Endothelial cell of umbilical vein (primary cell): ENCODE results near the gene GALK2. TPM values are rescaled to one million over a fixed set of nuclear protein-coding genes. Genes with fewer than 3 reads are reported as not detected.

Experiments
- BruUV-seq: library from RNA; stranded (reverse); fragments of 400-500 nt; replicated peaks from 2 replicates; lab custom pipeline; 2021; lab: Mats Ljungman, UMichigan
- CTCF ChIA-PET: fragments of 300-600, 350-600 bp; sonication (Branson Sonifier 250); formaldehyde crosslinking; loops from one replicate; lab custom pipeline; 2021; ENCODE audit warnings: antibody characterized with exemption, inconsistent platforms; lab: Charles Lee
- POLR2A ChIA-PET: fragments of 300-600, 350-600 bp; sonication (Branson Sonifier 250); formaldehyde crosslinking; loops from one replicate; lab custom pipeline; 2021; ENCODE audit warnings: antibody characterized with exemption, inconsistent platforms; lab: Charles Lee
- DNase-seq: peaks from one replicate; pipeline ENCODE4 v3.0.0-alpha.2; 2011; ENCODE audit warnings: low read depth, low spot score
- FAIRE-seq: peaks from 2 replicates; lab custom pipeline; 2011; peaks lifted over from hg19 to GRCh38; lab: Jason Lieb, UNC
- H2AFZ ChIP-seq: 2 replicates; pipeline ENCODE4 v1.6.0; 2012; ENCODE audit warnings: low read depth, low read length, control low read depth, inconsistent platforms
- H3K27ac ChIP-seq: 2 replicates; pipeline ENCODE4 v1.5.1; 2011; ENCODE audit warnings: low read depth, mild to moderate bottlenecking, control low read depth, low read length, moderate library complexity; ENCODE audit not compliant: insufficient read depth
- H3K27me3 ChIP-seq, 2 experiments: 2 replicates each; pipeline versions ENCODE4 v1.6.0 to v1.6.1; 2011; ENCODE audit warnings: low read length in 2 of 2, mixed read lengths in 1 of 2; ENCODE audit not compliant: control insufficient read depth in 2 of 2, insufficient read depth in 2 of 2
- H3K36me3 ChIP-seq, 2 experiments: 2 replicates in 1 of 2; 3 replicates in 1 of 2; pipeline ENCODE4 v1.5.1; 2011; ENCODE audit warnings: low read length in 2 of 2, mild to moderate bottlenecking in 1 of 2, moderate library complexity in 1 of 2; ENCODE audit not compliant: control insufficient read depth in 2 of 2, insufficient read depth in 2 of 2; ENCODE audit errors: extremely low read depth in 1 of 2
- H3K4me1 ChIP-seq: 3 replicates; pipeline ENCODE4 v1.5.1; 2011; ENCODE audit warnings: mild to moderate bottlenecking, low read length; ENCODE audit not compliant: control insufficient read depth, insufficient read depth; ENCODE audit errors: extremely low read depth
- H3K4me2 ChIP-seq: 2 replicates; pipeline ENCODE4 v1.6.1; 2011; ENCODE audit warnings: low read length, control low read depth, mixed read lengths; ENCODE audit not compliant: insufficient read depth
- H3K4me3 ChIP-seq, 3 experiments: fragments of 200-600 bp in 1 of 3; sonication (generic), shearing (Covaris generic) in 1 of 3; replicated peaks in 1 of 3; 2 replicates each; pipeline ENCODE4 v1.5.1; 2011 to 2016; ENCODE audit warnings: control low read depth in 3 of 3, low read length in 3 of 3, mild to moderate bottlenecking in 2 of 3, inconsistent platforms in 1 of 3, low read depth in 1 of 3, moderate library complexity in 1 of 3; ENCODE audit not compliant: insufficient read depth in 1 of 3
- H3K79me2 ChIP-seq: 2 replicates; pipeline ENCODE4 v1.6.0; 2012; ENCODE audit warnings: low read length, inconsistent platforms; ENCODE audit not compliant: control insufficient read depth, insufficient read depth
- H3K9ac ChIP-seq: replicated peaks from 2 replicates; pipeline ENCODE3; 2011; ENCODE audit warnings: low read length, control low read depth; ENCODE audit not compliant: insufficient read depth; ENCODE audit errors: extremely low read depth
- H3K9me1 ChIP-seq: replicated peaks from 3 replicates; pipeline ENCODE4 v1.6.0; 2011; ENCODE audit warnings: mild to moderate bottlenecking, low read length; ENCODE audit not compliant: control insufficient read depth, insufficient read depth; ENCODE audit errors: extremely low read depth
- H3K9me3 ChIP-seq: replicated peaks from 2 replicates; pipeline ENCODE4 v1.5.1; 2012; ENCODE audit warnings: low read length, inconsistent platforms; ENCODE audit not compliant: control insufficient read depth, insufficient read depth
- H4K20me1 ChIP-seq: replicated peaks from 2 replicates; pipeline ENCODE3; 2011; ENCODE audit warnings: mild to moderate bottlenecking, low read length; ENCODE audit not compliant: control insufficient read depth, insufficient read depth; ENCODE audit errors: extremely low read depth
- EZH2 ChIP-seq: IDR thresholded peaks from 2 replicates; pipeline ENCODE4 v1.6.1; 2012; ENCODE audit warnings: borderline replicate concordance, low read depth, mild to moderate bottlenecking, moderate library complexity, low read length, inconsistent platforms; ENCODE audit not compliant: severe bottlenecking
- FOS ChIP-seq: IDR thresholded peaks from 2 replicates; pipeline ENCODE4 v1.6.1; 2011; ENCODE audit warnings: mild to moderate bottlenecking, low read length, moderate library complexity, borderline replicate concordance; ENCODE audit not compliant: insufficient read depth
- GATA2 ChIP-seq: IDR thresholded peaks from 2 replicates; pipeline ENCODE4 v1.7.0; 2011; ENCODE audit warnings: low read depth, mild to moderate bottlenecking, moderate library complexity, mixed read lengths, low read length; ENCODE audit not compliant: insufficient read length, insufficient read depth
- JUN ChIP-seq: IDR thresholded peaks from 2 replicates; pipeline ENCODE4 v1.6.1; 2011; ENCODE audit warnings: borderline replicate concordance, low read depth; ENCODE audit not compliant: insufficient read length, insufficient read depth
- MYC ChIP-seq: IDR thresholded peaks from one replicate; pipeline ENCODE4 v1.6.1; 2011; ENCODE audit warnings: mild to moderate bottlenecking, low read depth, low read length
- POLR2A ChIP-seq: IDR thresholded peaks from 2 replicates; pipeline ENCODE4 v1.6.1; 2012; ENCODE audit warnings: low read depth, mild to moderate bottlenecking, control low read depth, low read length
- POLR2AphosphoS5 ChIP-seq: IDR thresholded peaks from 2 replicates; pipeline ENCODE4 v1.6.1; 2012; ENCODE audit warnings: low read depth, mild to moderate bottlenecking, control low read depth, low read length, moderate library complexity; ENCODE audit not compliant: insufficient read depth
- dilution Hi-C: fragments of 300-500 bp; cut with MboI; formaldehyde crosslinking; loops from one replicate; pipeline ENCODE4 v1.15.0; 2019; ENCODE audit warnings: low sequenced_read_pairs; ENCODE audit not compliant: extremely low pct_ligation_motif_present
- intact Hi-C: fragments of 100-400 bp; cut with micrococcal nuclease; formaldehyde crosslinking; loops from one replicate; pipeline ENCODE4 v1.10.0; 2022
- polyA plus RNA-seq, 4 experiments: library from polyadenylated mRNA; depleted of rRNA in 3 of 4; stranded (reverse) in 3 of 4; unstranded in 1 of 4; fragments of >200 nt; gene quantifications; 2 replicates each; pipeline versions ENCODE4 v1.2.1 to v1.2.3, GENCODE V29; 2011 to 2012; ENCODE audit warnings: missing spikeins in 1 of 4
- total RNA-seq: library from RNA; stranded (reverse); gene quantifications from 2 replicates; pipeline ENCODE4 v1.2.3, GENCODE V29; 2021
- TF ChIP-seq, protein P1 (sequence below): IDR thresholded peaks from 2 replicates; pipeline ENCODE4 v1.6.1; 2011; ENCODE audit not compliant: insufficient read depth, insufficient read length
- TF ChIP-seq, protein P2 (sequence below), 2 donors: IDR thresholded peaks; 1 replicate in 1 of 2; 2 replicates in 1 of 2; pipeline ENCODE4 v1.5.1; 2011; ENCODE audit warnings: low read length in 2 of 2, mild to moderate bottlenecking in 2 of 2, moderate library complexity in 2 of 2, control low read depth in 1 of 2, inconsistent platforms in 1 of 2, low read depth in 1 of 2; ENCODE audit not compliant: insufficient read depth in 1 of 2; ENCODE audit errors: extremely low read depth in 1 of 2

Gene GALK2
- total and polyA plus RNA-seq, 2 donors (not counting 3 experiments of a cell fraction or from before 2014, with no cell fraction given), result 19.9 to 31.3 TPM

DNA sequence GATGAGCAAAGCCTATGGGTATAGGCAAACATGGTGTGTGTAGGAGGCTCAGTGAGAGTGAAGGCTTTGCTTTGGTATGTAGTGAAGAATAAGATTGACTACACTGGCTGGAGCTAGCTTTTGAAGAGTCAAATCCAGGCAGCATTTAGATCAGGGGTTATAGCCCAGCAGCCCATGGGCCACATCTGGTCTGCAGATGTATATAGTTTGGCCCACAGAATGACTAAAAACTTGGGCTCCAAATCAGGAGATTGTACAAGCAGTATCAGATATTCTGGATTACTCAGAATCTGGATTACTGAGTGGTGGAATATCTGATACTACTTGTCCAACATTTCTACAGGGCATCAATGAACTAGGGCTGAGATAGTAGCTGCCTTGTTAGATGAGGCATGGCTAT lies 160.1 kb downstream of the GALK2 start:
- CTCF ChIA-PET, result no interaction called here

DNA sequence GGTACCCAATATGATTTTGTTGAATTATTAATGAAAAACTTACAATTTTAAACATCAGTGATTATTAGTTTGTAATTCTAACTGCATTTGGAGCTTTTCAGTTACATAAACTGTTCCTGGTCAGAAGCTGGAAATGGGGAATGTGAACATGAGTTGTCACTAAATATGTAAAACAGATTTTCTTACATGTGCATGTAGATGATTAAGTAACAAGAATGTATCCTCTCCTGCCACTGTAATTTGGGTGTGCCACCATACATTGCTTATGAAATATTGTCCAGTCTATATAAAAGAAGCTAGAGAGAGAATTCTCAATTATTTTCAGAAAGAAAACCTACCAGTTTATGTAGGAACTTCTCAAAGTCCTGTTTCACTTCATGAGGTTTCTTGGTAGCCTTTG lies 161.4 kb downstream of the GALK2 start:
- DNase-seq, result no peak
- ChIA-PET CTCF (no interaction called here), POLR2A (no interaction called here)
- H3K9me3 ChIP-seq, result no peaks in the 10 kb centered on the region
- H3K9ac ChIP-seq, result no peak overlapping the region
- no peaks in the 10 kb centered on the region for H4K20me1 ChIP-seq
- H3K4me1 ChIP-seq, result no peaks in the 10 kb centered on the region
- H3K36me3 ChIP-seq, result peaks cover 0 to 2% of the 10 kb centered on the region in 2 experiments
- H3K9me1 ChIP-seq, result no peaks in the 10 kb centered on the region
- no peak overlapping the region for H3K4me3 ChIP-seq
- TF ChIP-seq GATA2, result no peak
- no peak for TF ChIP-seq MYC
- TF ChIP-seq, protein P1, sequence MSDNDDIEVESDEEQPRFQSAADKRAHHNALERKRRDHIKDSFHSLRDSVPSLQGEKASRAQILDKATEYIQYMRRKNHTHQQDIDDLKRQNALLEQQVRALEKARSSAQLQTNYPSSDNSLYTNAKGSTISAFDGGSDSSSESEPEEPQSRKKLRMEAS, result no peak
- no peak for TF ChIP-seq POLR2AphosphoS5
- no peak for TF ChIP-seq JUN
- no peak for TF ChIP-seq EZH2
- no peak for TF ChIP-seq POLR2A
- TF ChIP-seq, protein P2, sequence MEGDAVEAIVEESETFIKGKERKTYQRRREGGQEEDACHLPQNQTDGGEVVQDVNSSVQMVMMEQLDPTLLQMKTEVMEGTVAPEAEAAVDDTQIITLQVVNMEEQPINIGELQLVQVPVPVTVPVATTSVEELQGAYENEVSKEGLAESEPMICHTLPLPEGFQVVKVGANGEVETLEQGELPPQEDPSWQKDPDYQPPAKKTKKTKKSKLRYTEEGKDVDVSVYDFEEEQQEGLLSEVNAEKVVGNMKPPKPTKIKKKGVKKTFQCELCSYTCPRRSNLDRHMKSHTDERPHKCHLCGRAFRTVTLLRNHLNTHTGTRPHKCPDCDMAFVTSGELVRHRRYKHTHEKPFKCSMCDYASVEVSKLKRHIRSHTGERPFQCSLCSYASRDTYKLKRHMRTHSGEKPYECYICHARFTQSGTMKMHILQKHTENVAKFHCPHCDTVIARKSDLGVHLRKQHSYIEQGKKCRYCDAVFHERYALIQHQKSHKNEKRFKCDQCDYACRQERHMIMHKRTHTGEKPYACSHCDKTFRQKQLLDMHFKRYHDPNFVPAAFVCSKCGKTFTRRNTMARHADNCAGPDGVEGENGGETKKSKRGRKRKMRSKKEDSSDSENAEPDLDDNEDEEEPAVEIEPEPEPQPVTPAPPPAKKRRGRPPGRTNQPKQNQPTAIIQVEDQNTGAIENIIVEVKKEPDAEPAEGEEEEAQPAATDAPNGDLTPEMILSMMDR (IDR thresholded peaks at IDR 0.05; ENCODE audit: extremely low read depth in 1 of 2, insufficient read depth in 1 of 2, low read depth in 1 of 2, low read length in 2 of 2), result no peak
- no peak for TF ChIP-seq FOS
- intact Hi-C loops, result no loop called here
- H3K27me3 ChIP-seq, result no peaks in the 10 kb centered on the region
- H3K4me2 ChIP-seq, result no peak overlapping the region
- FAIRE-seq, result no peak
- H3K79me2 ChIP-seq, result no peaks in the 10 kb centered on the region
- no peak overlapping the region for H3K27ac ChIP-seq
- dilution Hi-C loops, result no loop called here
- H2AFZ ChIP-seq, result no peak overlapping the region
- BruUV-seq, result no TSS peak

More for the DNA sequence above, 160.1 kb downstream of the GALK2 start:
- H3K9me1 ChIP-seq, result no peaks in the 10 kb centered on the region
- H3K4me2 ChIP-seq, result no peak overlapping the region
- TF ChIP-seq, protein P1, result no peak
- TF ChIP-seq POLR2A (no peak), EZH2 (no peak), GATA2 (no peak)
- no peaks in the 10 kb centered on the region for H3K4me1 ChIP-seq
- POLR2A ChIA-PET, result no interaction called here
- H3K4me3 ChIP-seq, result no peak overlapping the region
- no peaks in the 10 kb centered on the region for H3K27me3 ChIP-seq
- FAIRE-seq (no peak), DNase-seq (no peak)
- H3K27ac ChIP-seq, result no peak overlapping the region
- BruUV-seq, result no TSS peak
- dilution Hi-C loops, result no loop called here
- no peaks in the 10 kb centered on the region for H4K20me1 ChIP-seq
- intact Hi-C loops, result no loop called here
- no peak overlapping the region for H2AFZ ChIP-seq
- H3K79me2 ChIP-seq, result no peaks in the 10 kb centered on the region
- peaks cover 0 to 2% of the 10 kb centered on the region in 2 experiments for H3K36me3 ChIP-seq
- H3K9me3 ChIP-seq, result no peaks in the 10 kb centered on the region
- no peak overlapping the region for H3K9ac ChIP-seq
